Pulmonary artery endothelial cell (primary cell): ENCODE data around the gene RNF212. TPM values are rescaled to one million over a fixed set of nuclear protein-coding genes. Genes with fewer than 3 reads are reported as not detected.

Experiments
- total RNA-seq: library from RNA; depleted of rRNA; stranded (reverse); fragments of >200 nt; gene quantifications from 2 replicates; pipeline ENCODE4 v1.2.3, GENCODE V29; 2014

RNF212 gene
- total RNA-seq, 1 donor from 2014 or later: 1.8 TPM

Other genes starting within 250 kb of the RNF212 start
- gene GAK, start 181.2 kb downstream of the RNF212 start, total RNA-seq: 64.6 and 74.0 TPM in 2 replicates
- 7.6 and 11.3 TPM in 2 replicates for gene TMEM175, start 181.1 kb downstream of the RNF212 start, total RNA-seq
- gene DGKQ, start 140.0 kb downstream of the RNF212 start, total RNA-seq: 19.2 and 19.6 TPM in 2 replicates
- gene IDUA, start 126.5 kb downstream of the RNF212 start, total RNA-seq: 10.0 and 11.4 TPM in 2 replicates
- under 0.01 TPM in 1 of 2 replicates, not detected in the other for gene SLC26A1, start 120.2 kb downstream of the RNF212 start, total RNA-seq
- gene FGFRL1, start 101.9 kb downstream of the RNF212 start, total RNA-seq: 13.7 and 16.4 TPM in 2 replicates
- 0.07 and 0.28 TPM in 2 replicates for gene SPON2, start 59.0 kb upstream of the RNF212 start, total RNA-seq
- gene CTBP1, start 135.6 kb upstream of the RNF212 start, total RNA-seq: 249 and 279 TPM in 2 replicates
- gene MAEA, start 176.3 kb upstream of the RNF212 start, total RNA-seq: 54.7 and 57.1 TPM in 2 replicates
- gene UVSSA, start 233.6 kb upstream of the RNF212 start, total RNA-seq: 4.0 and 4.2 TPM in 2 replicates